UCSD-AML1 (cell line): Measurements from ENCODE around the gene SNTG2.

Experiments used
- DNase-seq: peaks from one replicate; lab custom pipeline; 2025; ENCODE audit not compliant: unreplicated experiment; lab: John Stamatoyannopoulos, UW

SNTG2 gene

GRCh38 chr2:1136846-1137245 lies 186.2 kb downstream of the SNTG2 start:
- no peak for DNase-seq

- DNase-seq = no peak
Measured at GRCh38 chr2:1137264-1137663, 186.6 kb downstream of the SNTG2 start.

GRCh38 chr2:1137913-1138391 lies 187.3 kb downstream of the SNTG2 start:
- DNase-seq = no peak

GRCh38 chr2:1140389-1141003 lies 189.8 kb downstream of the SNTG2 start:
- DNase-seq = peak; percentile 32

- DNase-seq = no peak
Measured at GRCh38 chr2:1141079-1141478, 190.4 kb downstream of the SNTG2 start.

GRCh38 chr2:1143129-1143528 lies 192.5 kb downstream of the SNTG2 start:
- DNase-seq = no peak

- DNase-seq = no peak
Measured at GRCh38 chr2:1147873-1148612, 197.4 kb downstream of the SNTG2 start.

- DNase-seq = no peak
Measured at GRCh38 chr2:1150724-1151511, 200.3 kb downstream of the SNTG2 start.

GRCh38 chr2:1152375-1152774 lies 201.7 kb downstream of the SNTG2 start:
- DNase-seq = no peak

- no peak for DNase-seq
Measured at GRCh38 chr2:1153920-1154319, 203.3 kb downstream of the SNTG2 start.

GRCh38 chr2:1154710-1155594 lies 204.3 kb downstream of the SNTG2 start:
- no peak for DNase-seq

- no peak for DNase-seq
Measured at GRCh38 chr2:1156059-1156458, 205.4 kb downstream of the SNTG2 start.

GRCh38 chr2:1156531-1156930 lies 205.9 kb downstream of the SNTG2 start:
- DNase-seq = no peak

- no peak for DNase-seq
Measured at GRCh38 chr2:1157107-1157506, 206.5 kb downstream of the SNTG2 start.

GRCh38 chr2:1159013-1159412 lies 208.4 kb downstream of the SNTG2 start:
- DNase-seq = no peak

GRCh38 chr2:1162246-1162645 lies 211.6 kb downstream of the SNTG2 start:
- no peak for DNase-seq

- no peak for DNase-seq
Measured at GRCh38 chr2:1162768-1163584, 212.3 kb downstream of the SNTG2 start.

GRCh38 chr2:1166976-1167375 lies 216.3 kb downstream of the SNTG2 start:
- DNase-seq = no peak

GRCh38 chr2:1168846-1169245 lies 218.2 kb downstream of the SNTG2 start:
- no peak for DNase-seq
